Endothelial cell of umbilical vein (primary cell): ENCODE data around the gene CREM. TPM values are rescaled to one million over a fixed set of nuclear protein-coding genes. Genes with fewer than 3 reads are reported as not detected.

Source experiments
- BruUV-seq: library from RNA; stranded (reverse); fragments of 400-500 nt; replicated peaks from 2 replicates; lab custom pipeline; 2021; lab: Mats Ljungman, UMichigan
- CTCF ChIA-PET: fragments of 300-600, 350-600 bp; sonication (Branson Sonifier 250); formaldehyde crosslinking; loops from one replicate; lab custom pipeline; 2021; ENCODE audit warnings: antibody characterized with exemption, inconsistent platforms; lab: Charles Lee
- POLR2A ChIA-PET: fragments of 300-600, 350-600 bp; sonication (Branson Sonifier 250); formaldehyde crosslinking; loops from one replicate; lab custom pipeline; 2021; ENCODE audit warnings: antibody characterized with exemption, inconsistent platforms; lab: Charles Lee
- DNase-seq: peaks from one replicate; pipeline ENCODE4 v3.0.0-alpha.2; 2011; ENCODE audit warnings: low read depth, low spot score
- FAIRE-seq: peaks from 2 replicates; lab custom pipeline; 2011; peaks lifted over from hg19 to GRCh38; lab: Jason Lieb, UNC
- H2AFZ ChIP-seq: 2 replicates; pipeline ENCODE4 v1.6.0; 2012; ENCODE audit warnings: low read depth, low read length, control low read depth, inconsistent platforms
- H3K27ac ChIP-seq: 2 replicates; pipeline ENCODE4 v1.5.1; 2011; ENCODE audit warnings: low read depth, mild to moderate bottlenecking, control low read depth, low read length, moderate library complexity; ENCODE audit not compliant: insufficient read depth
- H3K27me3 ChIP-seq, 2 experiments: 2 replicates each; pipeline versions ENCODE4 v1.6.0 to v1.6.1; 2011; ENCODE audit warnings: low read length in 2 of 2, mixed read lengths in 1 of 2; ENCODE audit not compliant: control insufficient read depth in 2 of 2, insufficient read depth in 2 of 2
- H3K36me3 ChIP-seq, 2 experiments: 2 replicates in 1 of 2; 3 replicates in 1 of 2; pipeline ENCODE4 v1.5.1; 2011; ENCODE audit warnings: low read length in 2 of 2, mild to moderate bottlenecking in 1 of 2, moderate library complexity in 1 of 2; ENCODE audit not compliant: control insufficient read depth in 2 of 2, insufficient read depth in 2 of 2; ENCODE audit errors: extremely low read depth in 1 of 2
- H3K4me1 ChIP-seq: 3 replicates; pipeline ENCODE4 v1.5.1; 2011; ENCODE audit warnings: mild to moderate bottlenecking, low read length; ENCODE audit not compliant: control insufficient read depth, insufficient read depth; ENCODE audit errors: extremely low read depth
- H3K4me2 ChIP-seq: 2 replicates; pipeline ENCODE4 v1.6.1; 2011; ENCODE audit warnings: low read length, control low read depth, mixed read lengths; ENCODE audit not compliant: insufficient read depth
- H3K4me3 ChIP-seq, 3 experiments: fragments of 200-600 bp in 1 of 3; sonication (generic), shearing (Covaris generic) in 1 of 3; replicated peaks in 1 of 3; 2 replicates each; pipeline ENCODE4 v1.5.1; 2011 to 2016; ENCODE audit warnings: control low read depth in 3 of 3, low read length in 3 of 3, mild to moderate bottlenecking in 2 of 3, inconsistent platforms in 1 of 3, low read depth in 1 of 3, moderate library complexity in 1 of 3; ENCODE audit not compliant: insufficient read depth in 1 of 3
- H3K79me2 ChIP-seq: 2 replicates; pipeline ENCODE4 v1.6.0; 2012; ENCODE audit warnings: low read length, inconsistent platforms; ENCODE audit not compliant: control insufficient read depth, insufficient read depth
- H3K9ac ChIP-seq: replicated peaks from 2 replicates; pipeline ENCODE3; 2011; ENCODE audit warnings: low read length, control low read depth; ENCODE audit not compliant: insufficient read depth; ENCODE audit errors: extremely low read depth
- H3K9me1 ChIP-seq: replicated peaks from 3 replicates; pipeline ENCODE4 v1.6.0; 2011; ENCODE audit warnings: mild to moderate bottlenecking, low read length; ENCODE audit not compliant: control insufficient read depth, insufficient read depth; ENCODE audit errors: extremely low read depth
- H3K9me3 ChIP-seq: replicated peaks from 2 replicates; pipeline ENCODE4 v1.5.1; 2012; ENCODE audit warnings: low read length, inconsistent platforms; ENCODE audit not compliant: control insufficient read depth, insufficient read depth
- H4K20me1 ChIP-seq: replicated peaks from 2 replicates; pipeline ENCODE3; 2011; ENCODE audit warnings: mild to moderate bottlenecking, low read length; ENCODE audit not compliant: control insufficient read depth, insufficient read depth; ENCODE audit errors: extremely low read depth
- EZH2 ChIP-seq: IDR thresholded peaks from 2 replicates; pipeline ENCODE4 v1.6.1; 2012; ENCODE audit warnings: borderline replicate concordance, low read depth, mild to moderate bottlenecking, moderate library complexity, low read length, inconsistent platforms; ENCODE audit not compliant: severe bottlenecking
- FOS ChIP-seq: IDR thresholded peaks from 2 replicates; pipeline ENCODE4 v1.6.1; 2011; ENCODE audit warnings: mild to moderate bottlenecking, low read length, moderate library complexity, borderline replicate concordance; ENCODE audit not compliant: insufficient read depth
- GATA2 ChIP-seq: IDR thresholded peaks from 2 replicates; pipeline ENCODE4 v1.7.0; 2011; ENCODE audit warnings: low read depth, mild to moderate bottlenecking, moderate library complexity, mixed read lengths, low read length; ENCODE audit not compliant: insufficient read length, insufficient read depth
- JUN ChIP-seq: IDR thresholded peaks from 2 replicates; pipeline ENCODE4 v1.6.1; 2011; ENCODE audit warnings: borderline replicate concordance, low read depth; ENCODE audit not compliant: insufficient read length, insufficient read depth
- MAX ChIP-seq: IDR thresholded peaks from 2 replicates; pipeline ENCODE4 v1.6.1; 2011; ENCODE audit not compliant: insufficient read depth, insufficient read length
- MYC ChIP-seq: IDR thresholded peaks from one replicate; pipeline ENCODE4 v1.6.1; 2011; ENCODE audit warnings: mild to moderate bottlenecking, low read depth, low read length
- POLR2A ChIP-seq: IDR thresholded peaks from 2 replicates; pipeline ENCODE4 v1.6.1; 2012; ENCODE audit warnings: low read depth, mild to moderate bottlenecking, control low read depth, low read length
- POLR2AphosphoS5 ChIP-seq: IDR thresholded peaks from 2 replicates; pipeline ENCODE4 v1.6.1; 2012; ENCODE audit warnings: low read depth, mild to moderate bottlenecking, control low read depth, low read length, moderate library complexity; ENCODE audit not compliant: insufficient read depth
- dilution Hi-C: fragments of 300-500 bp; cut with MboI; formaldehyde crosslinking; loops from one replicate; pipeline ENCODE4 v1.15.0; 2019; ENCODE audit warnings: low sequenced_read_pairs; ENCODE audit not compliant: extremely low pct_ligation_motif_present
- intact Hi-C: fragments of 100-400 bp; cut with micrococcal nuclease; formaldehyde crosslinking; loops from one replicate; pipeline ENCODE4 v1.10.0; 2022
- polyA plus RNA-seq, 4 experiments: library from polyadenylated mRNA; depleted of rRNA in 3 of 4; stranded (reverse) in 3 of 4; unstranded in 1 of 4; fragments of >200 nt; gene quantifications; 2 replicates each; pipeline versions ENCODE4 v1.2.1 to v1.2.3, GENCODE V29; 2011 to 2012; ENCODE audit warnings: missing spikeins in 1 of 4
- total RNA-seq: library from RNA; stranded (reverse); gene quantifications from 2 replicates; pipeline ENCODE4 v1.2.3, GENCODE V29; 2021
- TF ChIP-seq, protein P1 (sequence below), 2 donors: IDR thresholded peaks; 1 replicate in 1 of 2; 2 replicates in 1 of 2; pipeline ENCODE4 v1.5.1; 2011; ENCODE audit warnings: low read length in 2 of 2, mild to moderate bottlenecking in 2 of 2, moderate library complexity in 2 of 2, control low read depth in 1 of 2, inconsistent platforms in 1 of 2, low read depth in 1 of 2; ENCODE audit not compliant: insufficient read depth in 1 of 2; ENCODE audit errors: extremely low read depth in 1 of 2

The CREM gene
- total and polyA plus RNA-seq, 2 donors (not counting 3 experiments of a cell fraction or from before 2014, with no cell fraction given) = 35.5 to 39.8 TPM

GRCh38 chr10:35092851-35093250 is 33.8 kb upstream of the CREM start:
- no peak overlapping the region for H3K4me2 ChIP-seq
- no TSS peak for BruUV-seq
- no peak overlapping the region for H3K9ac ChIP-seq
- TF ChIP-seq EZH2 (no peak), GATA2 (no peak), POLR2AphosphoS5 (no peak), MYC (no peak), JUN (no peak), MAX (no peak), FOS (no peak), POLR2A (no peak)
- TF ChIP-seq, protein P1, sequence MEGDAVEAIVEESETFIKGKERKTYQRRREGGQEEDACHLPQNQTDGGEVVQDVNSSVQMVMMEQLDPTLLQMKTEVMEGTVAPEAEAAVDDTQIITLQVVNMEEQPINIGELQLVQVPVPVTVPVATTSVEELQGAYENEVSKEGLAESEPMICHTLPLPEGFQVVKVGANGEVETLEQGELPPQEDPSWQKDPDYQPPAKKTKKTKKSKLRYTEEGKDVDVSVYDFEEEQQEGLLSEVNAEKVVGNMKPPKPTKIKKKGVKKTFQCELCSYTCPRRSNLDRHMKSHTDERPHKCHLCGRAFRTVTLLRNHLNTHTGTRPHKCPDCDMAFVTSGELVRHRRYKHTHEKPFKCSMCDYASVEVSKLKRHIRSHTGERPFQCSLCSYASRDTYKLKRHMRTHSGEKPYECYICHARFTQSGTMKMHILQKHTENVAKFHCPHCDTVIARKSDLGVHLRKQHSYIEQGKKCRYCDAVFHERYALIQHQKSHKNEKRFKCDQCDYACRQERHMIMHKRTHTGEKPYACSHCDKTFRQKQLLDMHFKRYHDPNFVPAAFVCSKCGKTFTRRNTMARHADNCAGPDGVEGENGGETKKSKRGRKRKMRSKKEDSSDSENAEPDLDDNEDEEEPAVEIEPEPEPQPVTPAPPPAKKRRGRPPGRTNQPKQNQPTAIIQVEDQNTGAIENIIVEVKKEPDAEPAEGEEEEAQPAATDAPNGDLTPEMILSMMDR (IDR thresholded peaks at IDR 0.05; ENCODE audit: extremely low read depth in 1 of 2, insufficient read depth in 1 of 2, low read depth in 1 of 2, low read length in 2 of 2) = no peak
- H3K36me3 ChIP-seq = no peaks in the 10 kb centered on the region
- H2AFZ ChIP-seq = no peak overlapping the region
- H3K9me1 ChIP-seq = no peaks in the 10 kb centered on the region
- peaks cover 13% of the 10 kb centered on the region for H3K4me1 ChIP-seq
- H3K79me2 ChIP-seq = peaks cover 22% of the 10 kb centered on the region
- H3K4me3 ChIP-seq = no peak overlapping the region
- CTCF ChIA-PET = no interaction called here
- H3K27me3 ChIP-seq = no peaks in the 10 kb centered on the region
- no peak for FAIRE-seq
- no peaks in the 10 kb centered on the region for H3K9me3 ChIP-seq
- dilution Hi-C loops = no loop called here
- no peak overlapping the region for H3K27ac ChIP-seq
- POLR2A ChIA-PET = no interaction called here
- intact Hi-C loops = loop anchor here (5.0 kb wide), 1 partner anchor 101 kb away; no protein-coding TSS in a partner anchor
- no peaks in the 10 kb centered on the region for H4K20me1 ChIP-seq
- no peak for DNase-seq
